ENCODE data around the gene NCOA1. TPM values are rescaled to one million over a fixed set of nuclear protein-coding genes. Genes with fewer than 3 reads are reported as not detected.
A peak's percentile ranks its signal among the peaks of the same experiment; 100 is the strongest.

NCOA1 gene
- total and polyA plus RNA-seq, 2 experiments from 2014 or later: 6.7 to 9.1 TPM

- TF ChIP-seq, protein P1, sequence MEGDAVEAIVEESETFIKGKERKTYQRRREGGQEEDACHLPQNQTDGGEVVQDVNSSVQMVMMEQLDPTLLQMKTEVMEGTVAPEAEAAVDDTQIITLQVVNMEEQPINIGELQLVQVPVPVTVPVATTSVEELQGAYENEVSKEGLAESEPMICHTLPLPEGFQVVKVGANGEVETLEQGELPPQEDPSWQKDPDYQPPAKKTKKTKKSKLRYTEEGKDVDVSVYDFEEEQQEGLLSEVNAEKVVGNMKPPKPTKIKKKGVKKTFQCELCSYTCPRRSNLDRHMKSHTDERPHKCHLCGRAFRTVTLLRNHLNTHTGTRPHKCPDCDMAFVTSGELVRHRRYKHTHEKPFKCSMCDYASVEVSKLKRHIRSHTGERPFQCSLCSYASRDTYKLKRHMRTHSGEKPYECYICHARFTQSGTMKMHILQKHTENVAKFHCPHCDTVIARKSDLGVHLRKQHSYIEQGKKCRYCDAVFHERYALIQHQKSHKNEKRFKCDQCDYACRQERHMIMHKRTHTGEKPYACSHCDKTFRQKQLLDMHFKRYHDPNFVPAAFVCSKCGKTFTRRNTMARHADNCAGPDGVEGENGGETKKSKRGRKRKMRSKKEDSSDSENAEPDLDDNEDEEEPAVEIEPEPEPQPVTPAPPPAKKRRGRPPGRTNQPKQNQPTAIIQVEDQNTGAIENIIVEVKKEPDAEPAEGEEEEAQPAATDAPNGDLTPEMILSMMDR (IDR thresholded peaks at IDR 0.05; ENCODE audit: low read depth, low read length): no peak
- no peak for DNase-seq (ENCODE audit: low read depth in 1 of 2, low spot score in 1 of 2)
- H3K27me3 ChIP-seq: no peaks in the 10 kb centered on the region
- no peaks in the 10 kb centered on the region for H3K36me3 ChIP-seq
- H3K9me3 ChIP-seq (ENCODE audit: low read depth): no peaks in the 10 kb centered on the region
- no peak overlapping the region for H3K27ac ChIP-seq
- peaks cover 4% of the 10 kb centered on the region for H3K4me1 ChIP-seq (ENCODE audit: low read depth)
- H3K4me3 ChIP-seq: no peak overlapping the region
Measured at GRCh38 chr2:24616616-24617015, 125.6 kb downstream of the NCOA1 start.

DNA sequence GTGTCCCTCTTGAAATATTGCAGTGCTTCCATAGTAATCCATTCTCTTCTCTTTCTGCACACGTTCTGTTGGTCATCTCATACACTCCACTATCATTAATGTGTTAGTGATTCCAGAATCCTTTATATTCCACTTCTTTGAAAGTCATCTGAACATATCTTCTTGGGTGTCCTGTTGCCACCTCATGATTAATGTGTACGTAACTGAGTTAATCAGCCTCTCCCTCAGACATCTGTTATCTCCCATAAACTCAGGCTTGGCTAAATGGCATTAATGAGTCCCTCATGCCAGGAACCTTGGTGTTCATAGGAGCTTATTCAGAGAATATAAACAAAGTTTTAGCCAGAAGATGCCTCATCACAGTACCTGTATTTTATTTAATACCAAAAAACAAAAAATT, 126.4 kb downstream of the NCOA1 start:
- TF ChIP-seq, protein P1 (IDR thresholded peaks at IDR 0.05; ENCODE audit: low read depth, low read length): no peak
- no peaks in the 10 kb centered on the region for H3K27me3 ChIP-seq
- peak in 1 of 2 donors; percentile 14 for DNase-seq (ENCODE audit: low read depth in 1 of 2, low spot score in 1 of 2)
- no peak overlapping the region for H3K4me3 ChIP-seq
- peaks cover 4% of the 10 kb centered on the region for H3K4me1 ChIP-seq (ENCODE audit: low read depth)
- no peak overlapping the region for H3K27ac ChIP-seq
- no peaks in the 10 kb centered on the region for H3K36me3 ChIP-seq
- H3K9me3 ChIP-seq (ENCODE audit: low read depth): no peaks in the 10 kb centered on the region

- H3K4me1 ChIP-seq (ENCODE audit: low read depth): peaks cover 4% of the 10 kb centered on the region
- no peaks in the 10 kb centered on the region for H3K9me3 ChIP-seq (ENCODE audit: low read depth)
- TF ChIP-seq, protein P1 (IDR thresholded peaks at IDR 0.05; ENCODE audit: low read depth, low read length): no peak
- no peak for DNase-seq (ENCODE audit: low read depth in 1 of 2, low spot score in 1 of 2)
- no peak overlapping the region for H3K4me3 ChIP-seq
- H3K27ac ChIP-seq: no peak overlapping the region
- H3K27me3 ChIP-seq: no peaks in the 10 kb centered on the region
- no peaks in the 10 kb centered on the region for H3K36me3 ChIP-seq
Measured at GRCh38 chr2:24618144-24618543, 127.1 kb downstream of the NCOA1 start.

DNA sequence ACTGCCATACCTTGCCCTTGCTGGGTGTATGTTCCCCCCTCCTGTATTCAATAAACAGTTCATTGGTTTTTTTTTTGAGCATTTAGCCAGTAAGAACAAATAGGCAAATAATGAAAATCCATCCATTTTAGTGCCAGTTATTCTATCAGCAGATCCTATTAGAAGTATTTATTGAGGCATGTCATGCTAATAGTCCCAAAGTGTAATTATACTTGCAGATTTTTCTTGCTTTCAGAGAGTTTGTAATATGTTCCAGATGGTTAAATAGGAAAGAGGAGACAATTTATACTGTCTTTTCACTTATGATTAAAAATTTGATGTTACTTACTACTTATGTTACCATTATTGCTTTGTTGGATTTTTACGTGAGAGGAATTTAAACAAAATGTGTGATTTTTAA, 127.6 kb downstream of the NCOA1 start:
- TF ChIP-seq, protein P1 (IDR thresholded peaks at IDR 0.05; ENCODE audit: low read depth, low read length): no peak
- peaks cover 4% of the 10 kb centered on the region for H3K4me1 ChIP-seq (ENCODE audit: low read depth)
- no peaks in the 10 kb centered on the region for H3K36me3 ChIP-seq
- no peak overlapping the region for H3K27ac ChIP-seq
- DNase-seq (ENCODE audit: low read depth in 1 of 2, low spot score in 1 of 2): no peak
- no peak overlapping the region for H3K4me3 ChIP-seq
- no peaks in the 10 kb centered on the region for H3K27me3 ChIP-seq
- no peaks in the 10 kb centered on the region for H3K9me3 ChIP-seq (ENCODE audit: low read depth)

DNA sequence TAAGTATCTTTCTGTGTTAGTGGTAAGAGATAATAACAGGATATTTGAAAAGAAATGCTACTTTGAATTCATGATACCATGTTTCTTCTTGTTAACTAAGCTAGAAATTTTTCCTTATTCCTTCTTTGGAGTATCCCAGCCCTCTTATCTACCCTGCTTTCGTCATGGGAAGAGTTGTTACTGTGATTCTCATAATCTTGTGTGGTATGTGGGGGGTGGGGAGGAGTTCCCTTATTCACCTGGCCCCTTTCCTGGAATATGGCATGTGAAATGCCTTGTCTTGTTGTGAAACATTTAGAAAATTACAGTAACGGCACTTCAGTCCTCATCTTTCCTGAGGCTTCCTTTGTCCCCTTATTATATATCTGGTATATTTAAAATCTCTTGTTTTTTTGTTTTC, 129.9 kb downstream of the NCOA1 start:
- peak in 1 of 2 donors; percentile 91 for DNase-seq (ENCODE audit: low read depth in 1 of 2, low spot score in 1 of 2)

More for the DNA sequence above, 129.9 kb downstream of the NCOA1 start:
- no peak overlapping the region for H3K27ac ChIP-seq
- H3K9me3 ChIP-seq (ENCODE audit: low read depth): no peaks in the 10 kb centered on the region
- no peak overlapping the region for H3K4me3 ChIP-seq
- no peaks in the 10 kb centered on the region for H3K36me3 ChIP-seq
- H3K27me3 ChIP-seq: no peaks in the 10 kb centered on the region
- peaks cover 4% of the 10 kb centered on the region for H3K4me1 ChIP-seq (ENCODE audit: low read depth)
- TF ChIP-seq, protein P1 (IDR thresholded peaks at IDR 0.05; ENCODE audit: low read depth, low read length): no peak

All from cardiac muscle cell (in vitro differentiated cells and primary cell).